GM18505 (cell line): Measurements from ENCODE around the gene ZDHHC21.
A peak's percentile ranks its signal among the peaks of the same experiment; 100 is the strongest.

Experiments used
- ATAC-seq: cut with Tn5 transposase; IDR thresholded peaks from one replicate; pipeline ENCODE4 v1.9.1; 2021; ENCODE audit not compliant: unreplicated experiment
- POLR2A ChIP-seq: IDR thresholded peaks from 4 replicates; pipeline ENCODE4 v1.6.1; 2011; ENCODE audit warnings: borderline replicate concordance; ENCODE audit not compliant: insufficient read depth, insufficient read length; ENCODE audit errors: extremely low read depth

Gene ZDHHC21, protein sequence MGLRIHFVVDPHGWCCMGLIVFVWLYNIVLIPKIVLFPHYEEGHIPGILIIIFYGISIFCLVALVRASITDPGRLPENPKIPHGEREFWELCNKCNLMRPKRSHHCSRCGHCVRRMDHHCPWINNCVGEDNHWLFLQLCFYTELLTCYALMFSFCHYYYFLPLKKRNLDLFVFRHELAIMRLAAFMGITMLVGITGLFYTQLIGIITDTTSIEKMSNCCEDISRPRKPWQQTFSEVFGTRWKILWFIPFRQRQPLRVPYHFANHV

DNA sequence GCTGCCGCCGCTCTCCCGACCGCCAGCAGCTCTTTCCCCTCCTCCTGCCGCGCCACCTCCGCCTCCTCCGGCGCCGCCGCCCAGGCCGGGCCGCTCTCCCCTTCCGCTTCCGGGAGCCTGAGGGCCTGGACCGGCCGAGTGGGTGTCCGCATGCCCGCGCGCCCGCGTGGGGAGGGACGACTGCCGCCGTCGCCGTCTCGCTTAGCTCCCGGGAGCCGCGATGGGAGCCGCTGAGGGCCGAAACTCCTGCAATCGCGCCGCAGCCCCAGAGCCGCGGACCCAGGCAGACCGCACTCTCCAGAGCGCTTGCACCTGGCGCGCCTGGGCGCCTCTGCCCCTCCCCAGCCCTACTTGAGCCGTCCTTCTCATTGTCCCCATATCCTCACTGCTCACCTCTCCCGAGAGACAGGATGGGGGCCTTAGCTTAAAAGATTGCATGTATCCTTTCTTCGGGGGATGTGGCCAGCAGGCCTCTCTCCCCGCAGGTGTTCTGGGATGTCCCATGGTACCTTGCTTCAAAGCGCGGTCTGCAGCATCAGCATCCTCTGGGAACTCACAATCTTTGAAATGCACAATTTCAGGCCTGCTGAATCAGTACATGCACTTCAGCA, at the start of gene ZDHHC21:
TSS of gene ZDHHC21 (minus strand) at position 182 of the 611 bp plus-strand sequence. CDS start 19,092 bp downstream, outside the sequence.
- peak; percentile 85 for TF ChIP-seq POLR2A

GRCh38 chr9:14741369-14741768, 48.1 kb upstream of the ZDHHC21 start:
- no peak for ATAC-seq
- TF ChIP-seq POLR2A = no peak

More for the DNA sequence above, at the start of gene ZDHHC21:
- ATAC-seq = peak; percentile 89

GRCh38 chr9:14733133-14733532, 39.9 kb upstream of the ZDHHC21 start:
- TF ChIP-seq POLR2A = no peak
- no peak for ATAC-seq

- TF ChIP-seq POLR2A = no peak
- ATAC-seq = no peak
Observed at GRCh38 chr9:14731294-14731981, 38.2 kb upstream of the ZDHHC21 start.

DNA sequence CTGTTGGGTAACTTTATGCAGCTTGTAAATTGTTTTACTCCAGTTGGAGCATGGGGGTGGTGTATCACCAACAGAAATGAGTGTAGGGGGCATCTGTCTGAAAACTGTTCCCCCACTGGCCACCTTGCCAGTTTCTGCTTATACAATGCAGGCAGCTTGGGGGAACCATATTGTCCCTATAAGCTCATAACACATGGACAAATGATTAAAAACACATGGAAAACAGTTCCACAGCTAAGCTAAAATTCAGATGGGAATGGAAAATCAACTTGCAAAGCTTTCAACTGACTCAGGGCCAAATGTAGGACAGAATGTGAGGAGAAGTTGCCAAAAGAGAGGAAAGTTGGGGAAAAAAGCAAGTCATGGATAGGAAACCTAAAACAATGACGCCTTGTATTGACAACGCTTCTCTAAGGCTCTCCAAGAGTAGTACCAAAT, 37.2 kb upstream of the ZDHHC21 start:
- no peak for TF ChIP-seq POLR2A
- ATAC-seq = no peak

GRCh38 chr9:14723301-14723700, 30.1 kb upstream of the ZDHHC21 start:
- ATAC-seq = no peak
- no peak for TF ChIP-seq POLR2A

- no peak for TF ChIP-seq POLR2A
- no peak for ATAC-seq
Observed at GRCh38 chr9:14722391-14723035, 29.3 kb upstream of the ZDHHC21 start, which contains the start of gene CER1. Gene CER1 (minus strand): TSS chr9:14722733. CDS start chr9:14722672, 61 bp downstream.

DNA sequence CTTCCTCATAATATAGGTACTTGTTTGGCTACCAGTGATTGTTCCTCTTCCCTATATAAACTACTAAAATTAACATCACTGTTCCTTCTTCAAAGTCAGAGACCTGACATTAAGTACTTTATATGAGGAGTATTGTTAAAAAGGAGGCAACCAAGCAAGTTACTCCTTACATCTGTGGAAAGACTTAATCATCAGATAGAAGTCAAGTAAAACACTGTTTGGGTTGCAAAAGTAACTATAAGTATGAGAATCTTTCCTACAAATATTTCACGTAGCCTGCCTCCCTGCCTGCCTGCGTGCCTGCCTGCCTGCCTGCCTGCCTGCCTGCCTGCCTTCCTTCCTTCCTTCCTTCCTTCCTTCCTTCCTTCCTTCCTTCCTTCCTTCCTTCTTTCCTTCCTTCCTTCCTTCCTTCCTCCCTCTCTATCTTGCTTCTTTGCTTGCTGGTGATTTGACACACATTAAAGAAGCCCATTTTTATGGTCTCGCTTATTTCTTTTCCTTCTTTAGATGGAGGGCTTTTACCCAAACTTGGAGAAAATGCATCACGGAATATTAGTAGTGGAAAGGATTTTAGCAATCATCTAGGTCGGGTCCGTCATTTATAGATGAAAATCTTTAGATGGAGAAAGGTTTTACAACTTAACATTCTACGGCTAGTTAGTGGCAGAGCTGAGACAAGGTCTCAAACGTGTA, 26.1 kb upstream of the ZDHHC21 start:
- TF ChIP-seq POLR2A = no peak

DNA sequence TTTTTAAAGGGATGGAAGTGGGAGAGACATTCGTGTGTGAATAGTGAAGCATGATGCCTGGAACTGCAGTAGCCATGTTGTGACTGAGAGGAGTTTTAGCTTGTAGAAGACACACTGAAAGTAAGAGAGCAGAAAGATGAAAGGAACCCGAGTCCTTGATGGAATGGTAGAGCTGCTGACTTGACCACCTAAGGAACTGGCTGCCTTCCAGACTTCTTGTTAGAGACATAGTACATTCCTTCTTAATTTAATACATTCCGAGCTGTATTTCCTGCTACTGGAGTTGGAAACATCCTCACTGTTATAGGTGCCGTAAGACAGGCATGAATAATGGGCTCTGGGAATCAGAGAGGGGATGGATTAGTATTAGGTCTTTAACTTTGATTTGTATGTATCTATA, 21.9 kb upstream of the ZDHHC21 start:
- no peak for TF ChIP-seq POLR2A
- no peak for ATAC-seq

More for the DNA sequence above, 26.1 kb upstream of the ZDHHC21 start:
- no peak for ATAC-seq

DNA sequence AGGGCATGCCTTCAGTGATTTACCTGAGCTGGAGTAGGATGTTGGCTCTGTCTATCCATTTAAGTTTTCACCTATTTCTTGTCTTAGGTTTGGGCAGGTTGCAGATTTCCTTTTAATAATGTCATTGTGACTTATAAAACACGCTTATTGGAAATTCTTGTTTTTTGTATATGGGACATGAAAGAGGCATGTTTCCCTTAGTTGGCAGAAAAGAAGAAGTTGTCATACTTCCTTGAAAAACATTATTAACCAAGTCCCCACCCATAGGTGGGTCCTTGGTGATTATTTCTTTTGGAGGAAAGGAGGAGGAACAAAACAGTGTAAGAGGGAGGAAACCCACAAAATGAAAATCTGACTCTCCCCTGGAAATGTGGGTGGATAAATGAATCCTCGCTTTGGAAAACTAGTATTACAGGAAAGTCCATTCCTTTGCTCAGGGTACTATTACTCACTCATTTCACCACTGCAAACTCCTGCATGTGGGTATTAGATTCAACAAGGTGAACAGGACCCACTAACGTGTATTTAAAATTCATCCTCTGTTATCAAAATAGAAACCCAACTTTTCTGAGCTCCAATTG, 20.0 kb upstream of the ZDHHC21 start:
- TF ChIP-seq POLR2A = no peak
- no peak for ATAC-seq

- no peak for ATAC-seq
- no peak for TF ChIP-seq POLR2A
Observed at GRCh38 chr9:14710804-14711203, 17.6 kb upstream of the ZDHHC21 start.

DNA sequence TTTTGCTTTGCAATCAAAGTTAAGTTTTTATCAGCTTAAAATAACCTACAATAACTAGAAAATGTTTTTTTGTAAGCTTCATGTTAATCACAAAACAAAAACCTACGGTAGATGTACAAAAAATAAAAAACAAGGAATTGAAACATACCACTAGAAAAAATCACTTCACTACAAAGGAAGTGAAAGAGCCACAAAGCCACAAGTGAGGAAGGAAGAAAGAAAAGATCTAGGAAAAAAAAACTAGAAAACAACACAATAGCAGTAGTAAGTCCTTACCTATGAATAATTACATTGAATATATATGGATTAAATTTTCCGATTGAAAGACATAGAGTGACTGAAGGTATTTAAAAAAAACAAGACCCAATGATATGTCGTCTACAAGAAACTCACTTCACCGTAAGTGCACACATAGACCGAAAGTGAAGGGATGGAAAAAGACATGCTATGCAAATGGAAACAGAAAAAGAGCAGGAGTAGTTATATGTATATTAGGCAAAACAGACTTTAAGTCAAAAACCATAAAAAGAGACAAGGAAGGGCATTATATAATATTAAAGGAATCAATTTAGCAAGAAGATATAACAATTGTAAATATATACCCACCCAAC, 13.4 kb upstream of the ZDHHC21 start:
- peak; percentile 61 for ATAC-seq
- TF ChIP-seq POLR2A = no peak
